Measurements from ENCODE around the gene TFAP2A.

Gene TFAP2A

DNA sequence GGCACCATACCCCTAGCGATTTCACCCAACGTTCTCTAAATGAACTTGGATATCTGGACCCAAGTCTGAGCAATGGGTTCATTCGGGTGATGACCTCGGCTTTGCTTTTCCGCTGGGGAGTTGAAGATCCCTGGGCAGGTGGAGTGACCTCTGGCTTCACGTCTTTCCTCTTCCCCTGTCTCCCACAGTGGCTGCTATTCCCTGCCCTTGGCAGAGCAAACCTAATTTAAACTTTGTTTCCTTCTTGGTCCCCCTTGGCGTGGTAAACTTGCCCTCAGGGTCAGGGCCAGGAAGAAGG, 7.8 kb upstream of the TFAP2A start:
- WGBS, 2 donors (ENCODE audit: extremely low coverage in 2 of 2, insufficient read length in 2 of 2, insufficient replicate concordance in 1 of 2): no CpG with 5 or more reads among the region's 7 CpGs

DNA sequence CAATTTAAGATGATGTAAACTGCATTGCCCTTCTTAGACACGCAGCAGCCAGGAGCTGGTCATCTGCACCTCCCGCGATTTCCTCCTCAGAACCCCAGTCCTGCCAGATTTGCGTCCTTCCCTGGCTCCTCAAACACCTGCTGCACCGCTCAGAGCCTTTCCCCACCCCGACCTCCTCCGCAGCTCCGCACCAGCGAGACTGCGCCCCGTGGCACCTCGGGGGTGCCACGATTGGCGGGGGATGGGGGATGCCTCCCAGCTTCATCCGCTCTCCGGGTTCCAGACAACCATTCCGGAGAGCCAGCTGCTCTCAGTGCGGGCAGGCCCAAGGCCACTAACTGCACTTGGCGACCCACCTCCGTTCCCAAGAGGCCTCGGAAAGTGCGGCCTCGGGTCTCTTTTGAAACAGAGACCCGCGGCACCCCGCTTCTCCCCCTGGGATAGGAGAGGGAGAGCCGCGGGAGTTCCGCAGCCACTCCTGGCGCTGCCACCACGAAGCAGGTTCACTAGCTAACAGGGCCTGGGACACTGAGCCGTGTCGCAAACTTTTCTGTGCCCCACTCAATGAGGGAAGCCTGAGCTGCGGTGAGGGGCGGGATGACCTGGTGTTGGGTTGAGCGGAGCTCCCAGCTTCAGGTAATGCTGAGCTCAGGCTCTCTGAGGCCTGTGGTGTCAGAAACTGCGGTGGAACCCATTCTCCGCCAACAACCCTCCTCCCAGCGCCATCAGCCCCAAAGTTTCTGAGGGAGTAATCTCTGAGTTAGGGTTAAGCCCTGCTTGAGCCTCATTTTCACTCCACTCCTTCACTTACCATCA, 7.3 kb upstream of the TFAP2A start:
- Histone ChIP-seq H3K79me1 (ENCODE audit: low read depth, low read length) (no peaks in the 10 kb centered on the region), H2AFZ (ENCODE audit: low read length) (no peak overlapping the region), H2BK5ac (ENCODE audit: low read length) (no peak overlapping the region), H3K9me3 (replicated peaks in 1 of 2; ENCODE audit: control insufficient read depth in 2 of 2, insufficient read depth in 1 of 2, low read depth in 1 of 2, low read length in 2 of 2) (peaks cover 0 to 2% of the 10 kb centered on the region in 2 donors), H3K9ac (ENCODE audit: low read depth, low read length, poor library complexity) (peak overlapping the region; percentile 39), H2BK12ac (ENCODE audit: low read length) (no peak overlapping the region), H2BK120ac (ENCODE audit: low read depth, low read length) (no peak overlapping the region), H3K4me2 (ENCODE audit: insufficient read depth, low read length, poor library complexity, severe bottlenecking) (no peak overlapping the region), H3K27ac (replicated peaks; ENCODE audit: low read length) (no peak overlapping the region), H3K27me3 (ENCODE audit: control insufficient read depth in 3 of 3, insufficient read depth in 3 of 3, low read depth in 1 of 3, low read length in 3 of 3) (peaks cover 72 to 100% (median 99%) of the 10 kb centered on the region in 3 experiments), H3K4me1 (ENCODE audit: control insufficient read depth in 2 of 2, insufficient read depth in 1 of 2, low read depth in 1 of 2, low read length in 2 of 2) (peaks cover 0 to 20% of the 10 kb centered on the region in 2 donors), H2BK15ac (ENCODE audit: low read length) (no peak overlapping the region), H2AK5ac (ENCODE audit: low read depth, low read length) (peak overlapping the region; percentile 53), H4K8ac (ENCODE audit: low read depth, low read length) (no peak overlapping the region), H3K14ac (ENCODE audit: low read length) (no peak overlapping the region), H3K36me3 (replicated peaks in 1 of 2; ENCODE audit: control insufficient read depth in 2 of 2, insufficient read depth in 2 of 2, low read length in 2 of 2) (no peaks in the 10 kb centered on the region), H3K18ac (ENCODE audit: low read length) (no peak overlapping the region), H4K91ac (ENCODE audit: low read depth, low read length, poor library complexity) (no peak overlapping the region), H3K4me3 (ENCODE audit: low read length in 2 of 2) (no peak overlapping the region), H3K23ac (ENCODE audit: low read depth, low read length, poor library complexity) (no peak overlapping the region), H3K4ac (ENCODE audit: low read length) (no peak overlapping the region)
- DNase-seq (ENCODE audit: low spot score): no peak
- WGBS, 2 donors (ENCODE audit: extremely low coverage in 2 of 2, insufficient read length in 2 of 2, insufficient replicate concordance in 1 of 2): no CpG with 5 or more reads among the region's 39 CpGs

More for the DNA sequence above, 7.8 kb upstream of the TFAP2A start:
- Histone ChIP-seq H2BK15ac (ENCODE audit: low read length) (no peak overlapping the region), H3K4me1 (ENCODE audit: control insufficient read depth in 2 of 2, insufficient read depth in 1 of 2, low read depth in 1 of 2, low read length in 2 of 2) (peaks cover 0 to 16% of the 10 kb centered on the region in 2 donors), H4K8ac (ENCODE audit: low read depth, low read length) (no peak overlapping the region), H4K91ac (ENCODE audit: low read depth, low read length, poor library complexity) (no peak overlapping the region), H3K23ac (ENCODE audit: low read depth, low read length, poor library complexity) (no peak overlapping the region), H2AFZ (ENCODE audit: low read length) (no peak overlapping the region), H3K4me2 (ENCODE audit: insufficient read depth, low read length, poor library complexity, severe bottlenecking) (no peak overlapping the region), H3K27me3 (ENCODE audit: control insufficient read depth in 3 of 3, insufficient read depth in 3 of 3, low read depth in 1 of 3, low read length in 3 of 3) (peaks cover 66 to 100% (median 94%) of the 10 kb centered on the region in 3 experiments), H3K4me3 (ENCODE audit: low read length in 2 of 2) (no peak overlapping the region), H3K14ac (ENCODE audit: low read length) (no peak overlapping the region), H3K4ac (ENCODE audit: low read length) (no peak overlapping the region), H3K9ac (ENCODE audit: low read depth, low read length, poor library complexity) (no peak overlapping the region), H3K36me3 (replicated peaks in 1 of 2; ENCODE audit: control insufficient read depth in 2 of 2, insufficient read depth in 2 of 2, low read length in 2 of 2) (no peaks in the 10 kb centered on the region), H2BK12ac (ENCODE audit: low read length) (no peak overlapping the region), H3K18ac (ENCODE audit: low read length) (no peak overlapping the region), H2AK5ac (ENCODE audit: low read depth, low read length) (no peak overlapping the region), H2BK5ac (ENCODE audit: low read length) (no peak overlapping the region), H2BK120ac (ENCODE audit: low read depth, low read length) (no peak overlapping the region), H3K27ac (replicated peaks; ENCODE audit: low read length) (no peak overlapping the region), H3K79me1 (ENCODE audit: low read depth, low read length) (no peaks in the 10 kb centered on the region), H3K9me3 (replicated peaks in 1 of 2; ENCODE audit: control insufficient read depth in 2 of 2, insufficient read depth in 1 of 2, low read depth in 1 of 2, low read length in 2 of 2) (peaks cover 0 to 2% of the 10 kb centered on the region in 2 donors)
- no peak for DNase-seq (ENCODE audit: low spot score)

DNA sequence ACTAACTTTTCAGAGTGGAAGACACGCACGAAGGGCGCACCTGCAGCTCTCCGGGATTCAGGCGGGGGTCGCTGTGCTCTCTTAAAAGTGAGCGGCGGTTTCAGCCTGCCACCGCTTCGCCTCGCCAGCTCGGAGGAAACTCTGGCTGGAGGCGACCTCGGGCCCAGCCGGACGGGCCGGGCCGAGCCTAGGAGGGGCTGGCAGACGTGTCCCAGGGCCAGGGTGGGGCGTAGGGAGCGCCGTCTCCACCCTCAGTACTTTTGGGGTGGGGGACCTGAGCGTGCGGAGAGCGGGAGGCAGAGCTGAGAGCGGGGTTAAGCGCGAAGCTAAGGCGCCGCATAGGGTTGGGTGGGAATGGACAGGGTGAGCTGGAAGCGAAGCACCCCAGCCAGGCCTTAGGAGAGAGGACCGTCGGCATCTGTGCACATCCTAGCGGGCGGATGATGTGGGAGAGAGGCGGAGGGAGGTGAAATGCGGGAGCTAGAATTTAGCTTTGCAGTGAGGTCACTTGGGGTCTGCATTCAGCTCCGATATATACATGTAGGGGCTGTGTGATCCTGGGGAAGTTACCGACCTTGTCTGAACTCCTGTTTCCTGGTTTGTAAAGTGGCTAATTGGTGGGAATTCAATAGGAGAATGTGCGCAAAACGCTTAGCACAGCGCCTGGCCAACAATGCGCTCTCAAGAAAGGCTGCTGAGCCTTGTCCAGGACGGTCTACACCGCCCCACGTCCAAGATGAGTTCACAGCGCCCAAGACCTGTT, 6.5 kb upstream of the TFAP2A start:
- Histone ChIP-seq H3K4me2 (ENCODE audit: insufficient read depth, low read length, poor library complexity, severe bottlenecking) (peak overlapping the region; percentile 86), H3K9me3 (replicated peaks in 1 of 2; ENCODE audit: control insufficient read depth in 2 of 2, insufficient read depth in 1 of 2, low read depth in 1 of 2, low read length in 2 of 2) (peaks cover 0 to 2% of the 10 kb centered on the region in 2 donors), H4K91ac (ENCODE audit: low read depth, low read length, poor library complexity) (no peak overlapping the region), H3K9ac (ENCODE audit: low read depth, low read length, poor library complexity) (peak overlapping the region; percentile 81), H3K4me1 (ENCODE audit: control insufficient read depth in 2 of 2, insufficient read depth in 1 of 2, low read depth in 1 of 2, low read length in 2 of 2) (peaks cover 0 to 18% of the 10 kb centered on the region in 2 donors), H3K79me1 (ENCODE audit: low read depth, low read length) (no peaks in the 10 kb centered on the region), H2BK15ac (ENCODE audit: low read length) (no peak overlapping the region), H3K4me3 (ENCODE audit: low read length in 2 of 2) (peak overlapping the region in 1 of 2 donors; percentile 72), H4K8ac (ENCODE audit: low read depth, low read length) (no peak overlapping the region), H3K18ac (ENCODE audit: low read length) (peak overlapping the region; percentile 93), H3K27ac (replicated peaks; ENCODE audit: low read length) (no peak overlapping the region), H2BK5ac (ENCODE audit: low read length) (no peak overlapping the region), H3K27me3 (ENCODE audit: control insufficient read depth in 3 of 3, insufficient read depth in 3 of 3, low read depth in 1 of 3, low read length in 3 of 3) (peaks cover 78 to 100% (median 100%) of the 10 kb centered on the region in 3 experiments), H2AK5ac (ENCODE audit: low read depth, low read length) (no peak overlapping the region), H3K14ac (ENCODE audit: low read length) (no peak overlapping the region), H2BK12ac (ENCODE audit: low read length) (peak overlapping the region; percentile 41), H3K36me3 (replicated peaks in 1 of 2; ENCODE audit: control insufficient read depth in 2 of 2, insufficient read depth in 2 of 2, low read length in 2 of 2) (no peaks in the 10 kb centered on the region), H3K4ac (ENCODE audit: low read length) (no peak overlapping the region), H2AFZ (ENCODE audit: low read length) (peak overlapping the region; percentile 77), H3K23ac (ENCODE audit: low read depth, low read length, poor library complexity) (peak overlapping the region; percentile 11), H2BK120ac (ENCODE audit: low read depth, low read length) (no peak overlapping the region)
- DNase-seq (ENCODE audit: low spot score): no peak
- no CpG with 5 or more reads among the region's 47 CpGs for WGBS, 2 donors (ENCODE audit: extremely low coverage in 2 of 2, insufficient read length in 2 of 2, insufficient replicate concordance in 1 of 2)

DNA sequence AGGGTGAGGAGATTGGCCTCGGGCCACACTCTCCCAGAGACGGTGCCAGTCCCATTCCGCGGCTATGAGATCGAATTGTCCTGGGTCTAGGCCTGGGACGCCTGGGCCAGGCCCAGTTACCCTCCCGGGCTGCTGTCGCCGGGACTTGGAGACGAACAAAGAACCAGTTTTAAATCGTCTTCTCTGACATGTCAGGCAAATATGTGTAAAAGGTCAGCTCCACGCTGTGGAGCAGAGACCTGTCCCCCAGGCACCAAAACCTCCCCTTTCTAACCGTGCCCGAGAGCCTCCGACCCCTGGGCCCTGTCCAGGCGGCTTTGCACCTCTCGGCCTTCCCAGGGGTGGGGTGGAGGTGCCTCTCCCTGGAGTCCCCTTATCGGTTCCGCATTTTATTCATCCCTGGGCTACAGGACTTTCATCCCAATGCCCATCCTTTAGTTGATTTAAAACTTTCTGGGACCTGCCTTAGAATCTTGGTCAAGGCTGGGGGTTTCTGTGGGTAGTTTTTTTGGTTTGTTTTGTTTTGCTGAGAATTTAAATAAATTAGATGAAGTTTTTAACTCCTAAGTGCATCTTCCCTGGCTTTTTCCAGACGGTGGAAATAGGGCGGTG, 5.8 kb upstream of the TFAP2A start:
- H3K4me1 ChIP-seq (ENCODE audit: control insufficient read depth in 2 of 2, insufficient read depth in 1 of 2, low read depth in 1 of 2, low read length in 2 of 2): peaks cover 0 to 15% of the 10 kb centered on the region in 2 donors
- no peak overlapping the region for H3K4me2 ChIP-seq (ENCODE audit: insufficient read depth, low read length, poor library complexity, severe bottlenecking)
- no peak overlapping the region for H2BK12ac ChIP-seq (ENCODE audit: low read length)
- no peak overlapping the region for H3K4me3 ChIP-seq (ENCODE audit: low read length in 2 of 2)
- no peak overlapping the region for H2AK5ac ChIP-seq (ENCODE audit: low read depth, low read length)
- WGBS, 2 donors (ENCODE audit: extremely low coverage in 2 of 2, insufficient read length in 2 of 2, insufficient replicate concordance in 1 of 2): no CpG with 5 or more reads among the region's 21 CpGs
- no peak overlapping the region for H4K8ac ChIP-seq (ENCODE audit: low read depth, low read length)
- H2AFZ ChIP-seq (ENCODE audit: low read length): no peak overlapping the region
- H2BK5ac ChIP-seq (ENCODE audit: low read length): no peak overlapping the region
- H3K14ac ChIP-seq (ENCODE audit: low read length): no peak overlapping the region
- no peak overlapping the region for H3K9ac ChIP-seq (ENCODE audit: low read depth, low read length, poor library complexity)
- no peak overlapping the region for H3K27ac ChIP-seq (replicated peaks; ENCODE audit: low read length)
- peaks cover 0 to 2% of the 10 kb centered on the region in 2 donors for H3K9me3 ChIP-seq (replicated peaks in 1 of 2; ENCODE audit: control insufficient read depth in 2 of 2, insufficient read depth in 1 of 2, low read depth in 1 of 2, low read length in 2 of 2)
- DNase-seq (ENCODE audit: low spot score): no peak
- no peak overlapping the region for H3K23ac ChIP-seq (ENCODE audit: low read depth, low read length, poor library complexity)
- peaks cover 74 to 100% (median 100%) of the 10 kb centered on the region in 3 experiments for H3K27me3 ChIP-seq (ENCODE audit: control insufficient read depth in 3 of 3, insufficient read depth in 3 of 3, low read depth in 1 of 3, low read length in 3 of 3)
- no peak overlapping the region for H2BK120ac ChIP-seq (ENCODE audit: low read depth, low read length)
- H3K79me1 ChIP-seq (ENCODE audit: low read depth, low read length): no peaks in the 10 kb centered on the region
- H2BK15ac ChIP-seq (ENCODE audit: low read length): no peak overlapping the region
- no peak overlapping the region for H3K4ac ChIP-seq (ENCODE audit: low read length)
- H3K18ac ChIP-seq (ENCODE audit: low read length): no peak overlapping the region
- H4K91ac ChIP-seq (ENCODE audit: low read depth, low read length, poor library complexity): no peak overlapping the region
- no peaks in the 10 kb centered on the region for H3K36me3 ChIP-seq (replicated peaks in 1 of 2; ENCODE audit: control insufficient read depth in 2 of 2, insufficient read depth in 2 of 2, low read length in 2 of 2)

Measured in neuronal stem cell (in vitro differentiated cells).